IMR-90 (cell line): ENCODE results near the gene PTTG1IP2. TPM values are rescaled to one million over a fixed set of nuclear protein-coding genes. Genes with fewer than 3 reads are reported as not detected.

Experiments
- ATAC-seq: fragments of 200-7000 bp; cut with Tn5 transposase; 2 replicates; pipeline ENCODE4 v1.9.1; 2020; ENCODE audit warnings: low read depth, mild to moderate bottlenecking, moderate library complexity
- BruUV-seq: library from RNA; stranded (reverse); fragments of 400-500 nt; replicated peaks from 2 replicates; lab custom pipeline; 2021; lab: Mats Ljungman, UMichigan
- CTCF ChIA-PET: fragments of 300-600 bp; formaldehyde crosslinking; extraction: SDS; loops from one replicate; lab custom pipeline; 2021; ENCODE audit warnings: antibody characterized with exemption; lab: Yijun Ruan, JAX
- POLR2A ChIA-PET: fragments of 300-600 bp; sonication (Branson Sonifier 250); formaldehyde crosslinking; loops from one replicate; lab custom pipeline; 2022; ENCODE audit warnings: antibody characterized with exemption; ENCODE audit not compliant: unreplicated experiment; lab: Charles Lee
- DNase-seq: peaks from one replicate; pipeline ENCODE4 v3.0.0; 2013
- H2AFZ ChIP-seq: replicated peaks from 2 replicates; pipeline ENCODE3; 2013; ENCODE audit warnings: low read length, mild to moderate bottlenecking; ENCODE audit not compliant: poor library complexity
- H2AK5ac ChIP-seq: 2 replicates; pipeline ENCODE4 v1.6.1; 2013; ENCODE audit warnings: low read depth, low read length, inconsistent platforms
- H2AK9ac ChIP-seq: replicated peaks from 2 replicates; pipeline ENCODE3; 2013; ENCODE audit warnings: mild to moderate bottlenecking, low read depth, low read length, moderate library complexity; ENCODE audit not compliant: poor library complexity
- H2BK120ac ChIP-seq: 2 replicates; pipeline ENCODE4 v1.6.1; 2013; ENCODE audit warnings: low read depth, low read length, inconsistent platforms
- H2BK15ac ChIP-seq: 3 replicates; pipeline ENCODE4 v1.6.1; 2013; ENCODE audit warnings: low read depth, low read length, inconsistent platforms
- H2BK20ac ChIP-seq: 2 replicates; pipeline ENCODE4 v1.6.1; 2013; ENCODE audit warnings: low read depth, mild to moderate bottlenecking, inconsistent platforms, low read length, moderate library complexity
- H2BK5ac ChIP-seq: 2 replicates; pipeline ENCODE4 v1.6.1; 2013; ENCODE audit warnings: mild to moderate bottlenecking, low read depth, low read length, inconsistent platforms; ENCODE audit not compliant: poor library complexity, severe bottlenecking
- H3K14ac ChIP-seq: replicated peaks from 2 replicates; pipeline ENCODE4 v1.6.1; 2013; ENCODE audit warnings: low read depth, low read length, inconsistent platforms
- H3K18ac ChIP-seq: 2 replicates; pipeline ENCODE4 v1.6.1; 2013; ENCODE audit warnings: low read depth, low read length, control low read depth
- H3K23ac ChIP-seq: 2 replicates; pipeline ENCODE4 v1.6.1; 2013; ENCODE audit warnings: low read depth, low read length, inconsistent platforms
- H3K27ac ChIP-seq: 2 replicates; pipeline ENCODE4 v1.5.1; 2013; ENCODE audit warnings: mild to moderate bottlenecking, control low read depth, low read length; ENCODE audit not compliant: insufficient read depth
- H3K27me3 ChIP-seq: 2 replicates; pipeline ENCODE4 v1.6.1; 2013; ENCODE audit warnings: low read length; ENCODE audit not compliant: control insufficient read depth, insufficient read depth
- H3K36me3 ChIP-seq: 2 replicates; pipeline ENCODE4 v1.6.1; 2013; ENCODE audit warnings: low read length, mixed read lengths; ENCODE audit not compliant: control insufficient read depth, insufficient read depth
- H3K4ac ChIP-seq: 2 replicates; pipeline ENCODE4 v1.6.1; 2013; ENCODE audit warnings: low read depth, low read length, inconsistent platforms
- H3K4me1 ChIP-seq: 2 replicates; pipeline ENCODE4 v1.6.1; 2013; ENCODE audit warnings: low read length, mixed read lengths; ENCODE audit not compliant: control insufficient read depth, insufficient read depth
- H3K4me2 ChIP-seq: 2 replicates; pipeline ENCODE4 v1.6.1; 2013; ENCODE audit warnings: low read depth, mild to moderate bottlenecking, control low read depth, low read length, moderate library complexity
- H3K4me3 ChIP-seq: 2 replicates; pipeline ENCODE4 v1.5.1; 2013; ENCODE audit warnings: low read depth, mild to moderate bottlenecking, control low read depth, low read length, moderate library complexity; ENCODE audit not compliant: insufficient read depth
- H3K56ac ChIP-seq: 2 replicates; pipeline ENCODE4 v1.6.1; 2013; ENCODE audit warnings: low read length, inconsistent platforms; ENCODE audit not compliant: insufficient read depth; ENCODE audit errors: extremely low read depth
- H3K79me1 ChIP-seq, 2 experiments: 2 replicates each; pipeline ENCODE4 v1.6.1; 2013; ENCODE audit warnings: low read length in 2 of 2, inconsistent platforms in 1 of 2, low read depth in 1 of 2
- H3K9ac ChIP-seq: 2 replicates; pipeline ENCODE4 v1.6.1; 2013; ENCODE audit warnings: low read depth, low read length, control low read depth
- H3K9me1 ChIP-seq: 2 replicates; pipeline ENCODE4 v1.6.1; 2013; ENCODE audit warnings: low read length, inconsistent platforms; ENCODE audit not compliant: insufficient read depth
- H3K9me3 ChIP-seq: 2 replicates; pipeline ENCODE4 v1.6.1; 2013; ENCODE audit warnings: low read length; ENCODE audit not compliant: control insufficient read depth, insufficient read depth
- H4K20me1 ChIP-seq: 2 replicates; pipeline ENCODE4 v1.6.1; 2013; ENCODE audit warnings: low read length, inconsistent platforms; ENCODE audit not compliant: insufficient read depth
- H4K5ac ChIP-seq: 2 replicates; pipeline ENCODE4 v1.6.1; 2013; ENCODE audit warnings: mild to moderate bottlenecking, low read depth, low read length, control low read depth
- H4K8ac ChIP-seq, 2 experiments: 2 replicates each; pipeline ENCODE4 v1.6.1; 2013; ENCODE audit warnings: low read depth in 2 of 2, low read length in 2 of 2, control low read depth in 1 of 2, inconsistent platforms in 1 of 2
- H4K91ac ChIP-seq: 2 replicates; pipeline ENCODE4 v1.6.1; 2013; ENCODE audit warnings: low read depth, low read length, inconsistent platforms; ENCODE audit not compliant: insufficient read depth
- CTCF ChIP-seq: conservative IDR thresholded peaks from 2 replicates; pipeline ENCODE4 v1.5.1; 2012; ENCODE audit warnings: mild to moderate bottlenecking, low read depth, low read length, improper control_type of control experiment
- RFX5 ChIP-seq: IDR thresholded peaks from 2 replicates; pipeline ENCODE4 v1.8.0; 2012; ENCODE audit warnings: low read depth, mild to moderate bottlenecking, low read length, moderate library complexity
- WGBS, 2 experiments: methylation state at CpG; one replicate each; pipeline versions ENCODE4 v1.1.5 to v1.1.7; 2013; ENCODE audit warnings: missing lambda C conversion rate in 2 of 2; ENCODE audit not compliant: insufficient read length in 1 of 2; ENCODE audit errors: extremely low coverage in 2 of 2; 5-methylcytosine and 5-hydroxymethylcytosine counted together
- dilution Hi-C: fragments of 300-500 bp; cut with HindIII; formaldehyde crosslinking; loops from one replicate; pipeline ENCODE4 v1.14.3; 2018; ENCODE audit warnings: low sequenced_read_pairs; ENCODE audit not compliant: unreplicated experiment
- in situ Hi-C: fragments of 300-500 bp; cut with MboI; formaldehyde crosslinking; loops from 3 replicates; pipeline ENCODE4 v1.14.3; 2019; ENCODE audit warnings: low sequenced_read_pairs, inconsistent platforms, mixed read lengths
- intact Hi-C: fragments of 100-400 bp; cut with micrococcal nuclease; formaldehyde crosslinking; loops from 2 replicates; pipeline ENCODE4 v1.10.0; 2022
- polyA plus RNA-seq, 3 experiments: library from polyadenylated mRNA; depleted of rRNA; stranded (reverse); fragments of >200 nt; gene quantifications; 2 replicates each; pipeline ENCODE4 v1.2.3, GENCODE V29; 2012; ENCODE audit warnings: low replicate concordance in 1 of 3
- total RNA-seq: library from RNA; depleted of rRNA; stranded (reverse); fragments of >200 nt; gene quantifications from 2 replicates; pipeline ENCODE4 v1.2.3, GENCODE V29; 2012

The PTTG1IP2 gene
- total and polyA plus RNA-seq, 2 of the 4 experiments (the other 2 are of a cell fraction) = not detected

- CTCF ChIA-PET = no interaction called here
- H3K9ac ChIP-seq = no peak overlapping the region
- no peaks in the 10 kb centered on the region for H3K27me3 ChIP-seq
- H3K9me1 ChIP-seq = no peaks in the 10 kb centered on the region
- in situ Hi-C loops = no loop called here
- no peak overlapping the region for H4K8ac ChIP-seq
- no peak overlapping the region for H2AK5ac ChIP-seq
- no peak overlapping the region for H2AFZ ChIP-seq
- H3K4ac ChIP-seq = no peak overlapping the region
- H3K27ac ChIP-seq = no peak overlapping the region
- DNase-seq = peak; percentile 3
- WGBS, 2 experiments = 50% methylated on average over 1 of the region's 5 CpGs; no CpG with 5 or more reads in 1 of the 2 experiments
- no peak overlapping the region for H3K56ac ChIP-seq
- no peak overlapping the region for H4K91ac ChIP-seq
- H3K18ac ChIP-seq = no peak overlapping the region
- no peak overlapping the region for H2BK120ac ChIP-seq
- H2BK20ac ChIP-seq = no peak overlapping the region
- no peak overlapping the region for H4K5ac ChIP-seq
- H3K4me2 ChIP-seq = peak overlapping the region; percentile 50; the same call in 1 of the 2 replicates
- BruUV-seq = no TSS peak
- H3K14ac ChIP-seq = no peak overlapping the region
- H3K23ac ChIP-seq = no peak overlapping the region
- H2AK9ac ChIP-seq = no peak overlapping the region
- no peak overlapping the region for H2BK15ac ChIP-seq
- TF ChIP-seq CTCF = peak; percentile 30
- TF ChIP-seq RFX5 = no peak
- no peaks in the 10 kb centered on the region for H4K20me1 ChIP-seq
- H3K4me3 ChIP-seq = no peak overlapping the region
- no peaks in the 10 kb centered on the region for H3K9me3 ChIP-seq
- no peaks in the 10 kb centered on the region for H3K36me3 ChIP-seq
- dilution Hi-C loops = no loop called here
- intact Hi-C loops = no loop called here
- ATAC-seq = peak; percentile 29; the same call in 1 of the 2 replicates
- no peaks in the 10 kb centered on the region for H3K4me1 ChIP-seq
- POLR2A ChIA-PET = no interaction called here
- no peaks in the 10 kb centered on the region for H3K79me1 ChIP-seq
- H2BK5ac ChIP-seq = no peak overlapping the region
Measured at GRCh38 chr7:90520484-90520883, 51.0 kb downstream of the PTTG1IP2 start.
